GM18511 (cell line): ENCODE measurements around the gene TPM2.

Experiments used
- ATAC-seq: cut with Tn5 transposase; IDR thresholded peaks from one replicate; pipeline ENCODE4 v1.9.1; 2021; ENCODE audit warnings: mild to moderate bottlenecking, moderate library complexity; ENCODE audit not compliant: unreplicated experiment

Gene TPM2

GRCh38 chr9:35689542-35690293 is at the start of gene TPM2:
TSS of gene TPM2 (minus strand) at chr9:35689925. CDS start at chr9:35689817, 108 bp downstream.
- no peak for ATAC-seq

GRCh38 chr9:35738924-35739323 is 49.2 kb upstream of the TPM2 start:
- ATAC-seq = no peak

GRCh38 chr9:35738186-35738585 is 48.5 kb upstream of the TPM2 start:
- no peak for ATAC-seq

- no peak for ATAC-seq
These were observed 47.4 kb upstream of the TPM2 start for GRCh38 chr9:35737143-35737542.

GRCh38 chr9:35736201-35736633 is 46.5 kb upstream of the TPM2 start:
- no peak for ATAC-seq

- no peak for ATAC-seq
These were observed 44.4 kb upstream of the TPM2 start for GRCh38 chr9:35734096-35734495.

- peak; percentile 5 for ATAC-seq
These were observed 43.2 kb upstream of the TPM2 start for GRCh38 chr9:35732800-35733541.

- peak; percentile 75 for ATAC-seq
These were observed 42.6 kb upstream of the TPM2 start, which contains the start of the genes CREB3 and TLN1 for GRCh38 chr9:35732185-35732799. TSS of gene CREB3 (plus strand) at chr9:35732666. CDS start at chr9:35732773, 107 bp downstream. TSS of gene TLN1 (minus strand) at chr9:35732195. CDS start at chr9:35725694, 6,501 bp downstream.

GRCh38 chr9:35731415-35732184 is 41.9 kb upstream of the TPM2 start:
- ATAC-seq = no peak

GRCh38 chr9:35730486-35730854 is 40.7 kb upstream of the TPM2 start:
- no peak for ATAC-seq

GRCh38 chr9:35729700-35730485 is 40.2 kb upstream of the TPM2 start:
- ATAC-seq = no peak

- no peak for ATAC-seq
These were observed 39.4 kb upstream of the TPM2 start for GRCh38 chr9:35729101-35729500.

- ATAC-seq = peak; percentile 23
These were observed 38.6 kb upstream of the TPM2 start for GRCh38 chr9:35728041-35728971.

- no peak for ATAC-seq
These were observed 37.9 kb upstream of the TPM2 start for GRCh38 chr9:35727676-35728040.

GRCh38 chr9:35726931-35727330 is 37.2 kb upstream of the TPM2 start:
- ATAC-seq = peak; percentile 60

GRCh38 chr9:35725362-35725761 is 35.6 kb upstream of the TPM2 start:
- no peak for ATAC-seq

- ATAC-seq = no peak
These were observed 34.2 kb upstream of the TPM2 start for GRCh38 chr9:35723908-35724307.

GRCh38 chr9:35723426-35723825 is 33.7 kb upstream of the TPM2 start:
- no peak for ATAC-seq

- ATAC-seq = no peak
These were observed 29.8 kb upstream of the TPM2 start for GRCh38 chr9:35719546-35719945.
